ENCODE measurements around the gene TBXAS1.

- TF ChIP-seq REST (IDR thresholded peaks at IDR 0.05) (no peak), RNF2 (IDR thresholded peaks at IDR 0.05; ENCODE audit: borderline replicate concordance, low read depth) (no peak), CTCF (IDR thresholded peaks at IDR 0.05) (no peak), JUNB (IDR thresholded peaks at IDR 0.05) (no peak), POLR2A (IDR thresholded peaks at IDR 0.05; ENCODE audit: low read length) (no peak), ZFP36 (IDR thresholded peaks at IDR 0.05; ENCODE audit: borderline replicate concordance, partially characterized antibody) (no peak), ZC3H11A (IDR thresholded peaks at IDR 0.05) (no peak), KDM1A (IDR thresholded peaks at IDR 0.05; ENCODE audit: low read depth) (no peak), FOSL2 (IDR thresholded peaks at IDR 0.05) (no peak), FOSL2 (CRISPR knock-in tag; IDR thresholded peaks at IDR 0.05) (no peak), MYC (IDR thresholded peaks at IDR 0.05; ENCODE audit: borderline replicate concordance, low read length) (no peak), HOXA7 (CRISPR knock-in tag; IDR thresholded peaks at IDR 0.05) (no peak)
Observed at GRCh38 chr7:139984642-139985539, 155.8 kb downstream of the TBXAS1 start.
